Vagina (tissue), 2 donors: ENCODE measurements around the gene HLA-B. TPM values are rescaled to one million over a fixed set of nuclear protein-coding genes. Genes with fewer than 3 reads are reported as not detected.
"Not testable (repeated sequence)": the region's sequence is repeated elsewhere in the genome, so short reads cannot be mapped to it uniquely, and the experiment has no call there.

Experiments used
- DNase-seq, 2 donors: peaks; one replicate each; pipeline ENCODE4 v3.0.0-alpha.2; 2017; ENCODE audit errors: extremely low spot score in 2 of 2
- H3K27ac ChIP-seq: fragments of 200-600 bp; sonication (generic); one replicate; pipeline ENCODE4 v1.5.1; 2019
- H3K27me3 ChIP-seq: fragments of 200-600 bp; sonication (generic); one replicate; pipeline ENCODE4 v1.5.1; 2019
- H3K36me3 ChIP-seq, 2 donors: fragments of 200-600 bp; sonication (generic); one replicate each; pipeline ENCODE4 v1.5.1; 2017 to 2019
- H3K4me1 ChIP-seq: fragments of 200-600 bp; sonication (generic); one replicate; pipeline ENCODE4 v1.5.1; 2019
- H3K4me3 ChIP-seq, 2 donors: fragments of 200-600 bp; sonication (generic); 1 replicate in 1 of 2; 2 replicates in 1 of 2; pipeline ENCODE4 v1.5.1; 2016 to 2019
- H3K9me3 ChIP-seq: fragments of 200-600 bp; sonication (generic); one replicate; pipeline ENCODE4 v1.5.1; 2019
- POLR2A ChIP-seq, 2 donors: fragments of 450-650 bp; IDR thresholded peaks; one replicate each; pipeline ENCODE4 v1.6.1; 2017; ENCODE audit warnings: antibody characterized with exemption in 2 of 2, mild to moderate bottlenecking in 2 of 2, moderate library complexity in 2 of 2
- POLR2AphosphoS5 ChIP-seq, 2 donors: sonication (generic); formaldehyde crosslinking; IDR thresholded peaks; one replicate each; pipeline ENCODE4 v1.9.0; 2017; ENCODE audit warnings: antibody characterized with exemption in 2 of 2, mild to moderate bottlenecking in 2 of 2, low read depth in 1 of 2; ENCODE audit not compliant: insufficient read depth in 1 of 2
- intact Hi-C: fragments of 100-400 bp; cut with DNase I; formaldehyde crosslinking; loops from one replicate; pipeline ENCODE4 v1.15.1; 2023
- total RNA-seq: library from RNA; depleted of rRNA; stranded (reverse); fragments of >200 nt; gene quantifications from one replicate; pipeline ENCODE4 v1.2.3, GENCODE V29; 2016
- TF ChIP-seq, protein P1 (sequence below), 3 experiments: fragments of 450-650 bp in 2 of 3; fragments of 200-600 bp in 1 of 3; sonication (generic) in 1 of 3; IDR thresholded peaks; one replicate each; pipeline ENCODE4 v1.5.1; 2017 to 2019; ENCODE audit warnings: antibody characterized with exemption in 3 of 3, mild to moderate bottlenecking in 2 of 3, moderate library complexity in 2 of 3

The HLA-B gene
- total RNA-seq, 1 donor from 2014 or later, result 921 TPM

DNA sequence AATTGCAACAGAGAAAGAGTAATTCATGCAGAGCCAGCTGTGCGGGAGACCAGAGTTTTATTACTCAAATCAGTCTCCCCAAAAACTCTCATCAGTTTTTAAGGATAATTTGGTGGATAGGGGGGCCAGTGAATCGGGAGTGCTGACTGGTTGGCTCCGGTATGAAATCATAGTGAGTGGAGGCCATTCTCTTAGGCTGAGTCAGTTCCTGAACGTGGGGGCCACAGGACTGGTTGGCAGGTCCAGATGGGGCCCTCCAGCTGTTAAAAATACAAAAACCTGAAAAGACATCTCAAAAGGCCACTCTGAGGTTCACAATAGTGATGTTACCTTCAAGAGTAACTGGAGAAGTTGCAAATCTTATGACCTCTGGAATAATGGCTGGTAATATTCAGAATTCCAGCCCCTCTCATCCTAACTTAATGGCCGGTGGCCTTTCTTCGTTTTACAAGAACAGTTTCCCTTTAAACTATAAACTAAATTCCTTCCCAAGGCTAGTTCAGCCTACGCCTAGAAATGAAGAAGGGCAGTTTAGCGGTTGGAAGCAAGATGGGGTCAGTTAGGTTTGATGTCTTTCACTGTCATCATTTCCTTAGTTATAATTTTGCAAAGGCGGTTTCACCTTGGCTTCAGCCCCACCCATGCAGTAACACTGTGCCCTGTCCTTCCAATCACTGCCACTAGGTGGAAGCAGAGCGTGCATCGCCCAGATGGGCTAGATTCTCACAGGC is 39.6 kb upstream of the HLA-B start:
- H3K4me1 ChIP-seq, result peaks cover 31% of the 10 kb centered on the region
- no peak overlapping the region for H3K4me3 ChIP-seq
- H3K36me3 ChIP-seq, result peaks cover 0 to 4% of the 10 kb centered on the region in 2 donors
- TF ChIP-seq, protein P1, sequence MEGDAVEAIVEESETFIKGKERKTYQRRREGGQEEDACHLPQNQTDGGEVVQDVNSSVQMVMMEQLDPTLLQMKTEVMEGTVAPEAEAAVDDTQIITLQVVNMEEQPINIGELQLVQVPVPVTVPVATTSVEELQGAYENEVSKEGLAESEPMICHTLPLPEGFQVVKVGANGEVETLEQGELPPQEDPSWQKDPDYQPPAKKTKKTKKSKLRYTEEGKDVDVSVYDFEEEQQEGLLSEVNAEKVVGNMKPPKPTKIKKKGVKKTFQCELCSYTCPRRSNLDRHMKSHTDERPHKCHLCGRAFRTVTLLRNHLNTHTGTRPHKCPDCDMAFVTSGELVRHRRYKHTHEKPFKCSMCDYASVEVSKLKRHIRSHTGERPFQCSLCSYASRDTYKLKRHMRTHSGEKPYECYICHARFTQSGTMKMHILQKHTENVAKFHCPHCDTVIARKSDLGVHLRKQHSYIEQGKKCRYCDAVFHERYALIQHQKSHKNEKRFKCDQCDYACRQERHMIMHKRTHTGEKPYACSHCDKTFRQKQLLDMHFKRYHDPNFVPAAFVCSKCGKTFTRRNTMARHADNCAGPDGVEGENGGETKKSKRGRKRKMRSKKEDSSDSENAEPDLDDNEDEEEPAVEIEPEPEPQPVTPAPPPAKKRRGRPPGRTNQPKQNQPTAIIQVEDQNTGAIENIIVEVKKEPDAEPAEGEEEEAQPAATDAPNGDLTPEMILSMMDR (IDR thresholded peaks at IDR 0.05), result peak; percentile 71 to 91 (median 79)
- TF ChIP-seq POLR2AphosphoS5 (IDR thresholded peaks at IDR 0.05; ENCODE audit: insufficient read depth in 1 of 2, low read depth in 1 of 2), result peak in 1 of 2 donors; percentile 78
- no peak for TF ChIP-seq POLR2A (IDR thresholded peaks at IDR 0.05)
- H3K27ac ChIP-seq, result no peak overlapping the region
- no peaks in the 10 kb centered on the region for H3K9me3 ChIP-seq
- no peak for DNase-seq
- intact Hi-C loops, result no loop called here
- H3K27me3 ChIP-seq, result no peaks in the 10 kb centered on the region

GRCh38 chr6:31395832-31396231 is 38.9 kb upstream of the HLA-B start:
- TF ChIP-seq, protein P1 (IDR thresholded peaks at IDR 0.05), result no peak
- TF ChIP-seq POLR2A (IDR thresholded peaks at IDR 0.05), result no peak
- no peak for TF ChIP-seq POLR2AphosphoS5 (IDR thresholded peaks at IDR 0.05; ENCODE audit: insufficient read depth in 1 of 2, low read depth in 1 of 2)
- no peaks in the 10 kb centered on the region for H3K27me3 ChIP-seq
- H3K27ac ChIP-seq, result no peak overlapping the region
- H3K4me1 ChIP-seq, result peaks cover 23% of the 10 kb centered on the region
- no peaks in the 10 kb centered on the region for H3K9me3 ChIP-seq
- intact Hi-C loops, result no loop called here
- no peak overlapping the region for H3K4me3 ChIP-seq
- no peak for DNase-seq
- H3K36me3 ChIP-seq, result peaks cover 0 to 4% of the 10 kb centered on the region in 2 donors

DNA sequence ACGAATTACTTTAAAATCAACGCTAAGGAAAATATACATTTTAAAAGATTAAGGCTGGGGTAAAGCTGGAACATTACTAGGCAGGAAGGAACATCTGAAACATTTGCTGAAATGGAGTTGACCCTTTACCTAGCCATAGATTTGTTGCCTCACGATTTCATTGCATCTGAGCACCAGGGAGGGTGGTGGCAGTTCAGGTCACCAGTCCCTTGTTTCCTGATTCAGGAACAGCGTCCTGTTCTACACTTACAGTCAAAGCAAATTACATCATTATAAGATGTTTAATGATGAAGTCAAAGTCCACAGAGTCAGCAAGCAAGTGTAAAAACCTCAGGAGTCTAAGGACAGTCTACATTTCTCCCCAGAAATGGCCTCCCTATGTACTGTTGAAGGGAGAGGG is 37.4 kb upstream of the HLA-B start:
- Histone ChIP-seq H3K4me3 (no peak overlapping the region), H3K27ac (no peak overlapping the region), H3K4me1 (peaks cover 23% of the 10 kb centered on the region), H3K27me3 (no peaks in the 10 kb centered on the region), H3K36me3 (peaks cover 0 to 4% of the 10 kb centered on the region in 2 donors), H3K9me3 (no peaks in the 10 kb centered on the region)
- no peak for DNase-seq
- intact Hi-C loops, result no loop called here
- TF ChIP-seq POLR2AphosphoS5 (IDR thresholded peaks at IDR 0.05; ENCODE audit: insufficient read depth in 1 of 2, low read depth in 1 of 2) (no peak), POLR2A (IDR thresholded peaks at IDR 0.05) (no peak)
- TF ChIP-seq, protein P1 (IDR thresholded peaks at IDR 0.05), result no peak

- H3K9me3 ChIP-seq, result no peaks in the 10 kb centered on the region
- no peaks in the 10 kb centered on the region for H3K27me3 ChIP-seq
- H3K36me3 ChIP-seq, result peaks cover 0 to 4% of the 10 kb centered on the region in 2 donors
- intact Hi-C loops, result no loop called here
- no peak overlapping the region for H3K4me3 ChIP-seq
- no peak overlapping the region for H3K27ac ChIP-seq
- peaks cover 20% of the 10 kb centered on the region for H3K4me1 ChIP-seq
- no peak for DNase-seq
- TF ChIP-seq POLR2AphosphoS5 (IDR thresholded peaks at IDR 0.05; ENCODE audit: insufficient read depth in 1 of 2, low read depth in 1 of 2) (no peak), POLR2A (IDR thresholded peaks at IDR 0.05) (no peak)
Measured at GRCh38 chr6:31393932-31394331, 37.0 kb upstream of the HLA-B start.

DNA sequence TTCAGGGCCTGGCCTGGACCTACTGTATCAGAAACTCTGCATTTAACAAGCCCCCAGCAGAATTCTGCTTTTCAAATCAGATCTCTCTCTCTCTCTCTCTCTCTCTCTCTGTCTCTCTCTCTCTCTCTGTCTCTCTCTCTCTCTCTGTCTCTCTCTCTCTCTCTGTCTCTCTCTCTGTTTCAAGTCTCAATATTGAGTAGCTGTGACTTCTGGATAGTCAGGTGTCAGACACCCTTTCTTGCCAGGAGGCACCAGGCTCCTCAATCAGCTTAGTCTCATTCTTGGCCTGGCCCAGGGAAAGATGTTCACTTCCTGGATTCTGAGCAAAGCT is 32.8 kb upstream of the HLA-B start:
- H3K4me1 ChIP-seq, intact Hi-C loops, DNase-seq, H3K36me3 ChIP-seq, H3K27ac ChIP-seq, H3K4me3 ChIP-seq, H3K9me3 ChIP-seq, H3K27me3 ChIP-seq: not testable (repeated sequence)

DNA sequence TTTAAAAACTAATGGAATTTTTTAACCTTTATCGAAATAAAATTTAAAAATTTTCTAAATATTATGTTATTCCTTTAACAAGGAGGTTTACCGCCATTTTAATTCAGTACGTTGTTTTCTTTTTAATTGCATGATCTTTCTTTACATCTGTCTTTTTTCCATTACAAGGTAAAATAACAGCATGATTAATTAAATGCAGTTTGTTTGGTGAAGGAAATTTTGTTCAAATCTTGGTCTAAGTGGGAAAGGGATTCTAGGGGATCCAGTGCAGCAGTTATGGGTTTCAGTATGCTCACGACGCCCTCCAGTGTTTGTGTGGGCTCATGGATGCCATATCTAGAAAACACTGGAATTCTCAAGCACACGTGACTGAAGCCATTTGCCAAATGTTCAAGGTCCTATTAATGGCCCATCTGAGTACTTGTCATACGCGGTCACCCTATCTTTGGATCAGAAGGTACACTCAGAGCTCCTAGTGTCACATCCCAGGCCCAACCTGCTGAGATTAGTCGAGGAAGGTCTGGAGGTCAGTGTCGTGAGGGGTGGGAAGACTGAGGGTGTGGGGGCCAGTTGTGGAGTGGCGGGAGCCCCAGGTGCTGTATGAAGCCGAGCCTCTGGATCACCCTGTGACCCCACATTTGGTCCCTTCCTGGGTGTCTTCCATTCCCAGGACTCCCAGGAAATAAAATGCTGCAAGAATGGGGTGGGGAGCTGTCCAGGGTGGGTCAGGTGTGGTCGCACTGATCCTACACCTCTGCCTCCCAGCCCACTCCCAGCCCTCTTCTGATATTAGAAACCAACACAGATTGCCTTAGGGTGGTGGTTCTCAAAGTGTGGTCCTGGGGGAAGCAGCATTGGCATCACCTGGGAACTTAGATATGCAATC is 32.2 kb upstream of the HLA-B start:
- H3K36me3 ChIP-seq, DNase-seq, intact Hi-C loops: not testable (repeated sequence)

More for the DNA sequence above, 32.2 kb upstream of the HLA-B start:
- not testable (repeated sequence) for H3K27ac ChIP-seq, H3K9me3 ChIP-seq, H3K27me3 ChIP-seq, H3K4me1 ChIP-seq, H3K4me3 ChIP-seq
